MM.1S (cell line): ENCODE measurements around the gene FBXO34.

Source experiments
- DNase-seq: peaks from one replicate; pipeline ENCODE4 v3.0.0-alpha.2; 2015
- H2AFZ ChIP-seq: fragments of 300-600 bp; sonication (generic); 2 replicates; pipeline ENCODE4 v1.6.0; 2016; ENCODE audit warnings: antibody characterized with exemption, low read length
- H3F3A ChIP-seq: fragments of 300-600 bp; sonication (generic); 2 replicates; pipeline ENCODE4 v1.6.1; 2016; ENCODE audit warnings: mild to moderate bottlenecking, antibody characterized with exemption, low read length, moderate library complexity, mixed read lengths; ENCODE audit not compliant: insufficient read depth
- H3K27ac ChIP-seq: fragments of 300-600 bp; sonication (generic); 2 replicates; pipeline ENCODE4 v1.5.1; 2016; ENCODE audit warnings: mild to moderate bottlenecking, low read length
- H3K27me3 ChIP-seq: fragments of 300-600 bp; sonication (generic); replicated peaks from 2 replicates; pipeline ENCODE4 v1.6.0; 2016; ENCODE audit warnings: low read length; ENCODE audit not compliant: insufficient read depth
- H3K36me3 ChIP-seq: fragments of 300-600 bp; sonication (generic); replicated peaks from 2 replicates; pipeline ENCODE4 v1.6.1; 2016; ENCODE audit warnings: mild to moderate bottlenecking, low read length, mixed read lengths; ENCODE audit not compliant: insufficient read depth
- H3K4me1 ChIP-seq: fragments of 300-600 bp; sonication (generic); 2 replicates; pipeline ENCODE4 v1.6.1; 2016; ENCODE audit warnings: low read length, mixed read lengths
- H3K4me2 ChIP-seq: fragments of 300-600 bp; sonication (generic); 2 replicates; pipeline ENCODE4 v1.6.0; 2016; ENCODE audit warnings: low read depth, low read length
- H3K4me3 ChIP-seq: fragments of 300-600 bp; sonication (generic); 2 replicates; pipeline ENCODE4 v1.5.1; 2016; ENCODE audit warnings: low read length, mixed read lengths
- H3K79me2 ChIP-seq: fragments of 300-600 bp; sonication (generic); 2 replicates; pipeline ENCODE4 v1.6.1; 2016; ENCODE audit warnings: mixed run types, low read length, mixed read lengths
- H3K9ac ChIP-seq: fragments of 300-600 bp; sonication (generic); 2 replicates; pipeline ENCODE4 v1.6.1; 2016; ENCODE audit warnings: low read length, mixed read lengths
- H3K9me2 ChIP-seq: fragments of 300-600 bp; sonication (generic); replicated peaks from 2 replicates; pipeline ENCODE4 v1.6.1; 2016; ENCODE audit warnings: mild to moderate bottlenecking, low read length, mixed read lengths; ENCODE audit not compliant: insufficient read depth
- H3K9me3 ChIP-seq: fragments of 300-600 bp; sonication (generic); replicated peaks from 2 replicates; pipeline ENCODE4 v1.6.1; 2016; ENCODE audit warnings: mild to moderate bottlenecking, low read length, mixed read lengths; ENCODE audit not compliant: insufficient read depth
- H4K20me1 ChIP-seq: fragments of 300-600 bp; sonication (generic); 2 replicates; pipeline ENCODE4 v1.6.1; 2016; ENCODE audit warnings: mild to moderate bottlenecking, low read length, moderate library complexity, mixed read lengths; ENCODE audit not compliant: insufficient read depth
- EZH2 ChIP-seq: fragments of 300-600 bp; sonication (generic); optimal IDR thresholded peaks from 2 replicates; pipeline ENCODE3; 2017; ENCODE audit warnings: low read depth, mild to moderate bottlenecking, antibody characterized with exemption, low read length, mixed read lengths
- EZH2phosphoT487 ChIP-seq: fragments of 300-600 bp; sonication (generic); IDR thresholded peaks from 2 replicates; pipeline ENCODE4 v1.6.1; 2018; ENCODE audit warnings: antibody characterized with exemption, low read length
- TF ChIP-seq, protein P1 (sequence below): fragments of 300-600 bp; sonication (generic); IDR thresholded peaks from 2 replicates; pipeline ENCODE4 v1.5.1; 2016; ENCODE audit warnings: antibody characterized with exemption, low read length, mixed read lengths

FBXO34 gene

DNA sequence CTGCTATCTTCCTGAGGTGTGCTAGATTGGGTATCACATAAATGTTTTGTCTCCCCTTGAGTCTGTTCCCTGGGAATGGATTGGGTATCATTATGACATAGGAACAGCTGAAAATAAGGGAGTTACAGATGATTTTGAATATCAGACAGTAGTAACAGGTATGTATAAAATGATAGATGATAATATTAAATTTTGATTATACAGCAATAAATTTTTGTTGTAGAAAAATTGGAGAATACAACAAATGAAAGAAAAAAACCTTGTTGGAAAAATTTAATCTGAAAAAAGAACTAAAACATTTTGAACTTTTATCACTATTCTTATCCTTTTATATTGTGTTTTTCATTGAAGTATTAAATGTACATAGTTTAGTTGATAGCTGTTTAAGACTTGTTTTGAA is 43.2 kb downstream of the FBXO34 start:
- H3K9me2 ChIP-seq, result no peaks in the 10 kb centered on the region
- H3K27ac ChIP-seq, result no peak overlapping the region
- no peak for DNase-seq
- no peak overlapping the region for H3K4me2 ChIP-seq
- H3K27me3 ChIP-seq, result no peaks in the 10 kb centered on the region
- H3K9me3 ChIP-seq, result no peaks in the 10 kb centered on the region
- no peak overlapping the region for H3K9ac ChIP-seq
- no peaks in the 10 kb centered on the region for H3K79me2 ChIP-seq
- no peaks in the 10 kb centered on the region for H3F3A ChIP-seq
- no peaks in the 10 kb centered on the region for H3K36me3 ChIP-seq
- TF ChIP-seq EZH2phosphoT487 (no peak), EZH2 (no peak)
- TF ChIP-seq, protein P1, sequence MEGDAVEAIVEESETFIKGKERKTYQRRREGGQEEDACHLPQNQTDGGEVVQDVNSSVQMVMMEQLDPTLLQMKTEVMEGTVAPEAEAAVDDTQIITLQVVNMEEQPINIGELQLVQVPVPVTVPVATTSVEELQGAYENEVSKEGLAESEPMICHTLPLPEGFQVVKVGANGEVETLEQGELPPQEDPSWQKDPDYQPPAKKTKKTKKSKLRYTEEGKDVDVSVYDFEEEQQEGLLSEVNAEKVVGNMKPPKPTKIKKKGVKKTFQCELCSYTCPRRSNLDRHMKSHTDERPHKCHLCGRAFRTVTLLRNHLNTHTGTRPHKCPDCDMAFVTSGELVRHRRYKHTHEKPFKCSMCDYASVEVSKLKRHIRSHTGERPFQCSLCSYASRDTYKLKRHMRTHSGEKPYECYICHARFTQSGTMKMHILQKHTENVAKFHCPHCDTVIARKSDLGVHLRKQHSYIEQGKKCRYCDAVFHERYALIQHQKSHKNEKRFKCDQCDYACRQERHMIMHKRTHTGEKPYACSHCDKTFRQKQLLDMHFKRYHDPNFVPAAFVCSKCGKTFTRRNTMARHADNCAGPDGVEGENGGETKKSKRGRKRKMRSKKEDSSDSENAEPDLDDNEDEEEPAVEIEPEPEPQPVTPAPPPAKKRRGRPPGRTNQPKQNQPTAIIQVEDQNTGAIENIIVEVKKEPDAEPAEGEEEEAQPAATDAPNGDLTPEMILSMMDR, result no peak
- no peak overlapping the region for H2AFZ ChIP-seq
- no peak overlapping the region for H3K4me3 ChIP-seq
- H4K20me1 ChIP-seq, result no peaks in the 10 kb centered on the region
- no peaks in the 10 kb centered on the region for H3K4me1 ChIP-seq

DNA sequence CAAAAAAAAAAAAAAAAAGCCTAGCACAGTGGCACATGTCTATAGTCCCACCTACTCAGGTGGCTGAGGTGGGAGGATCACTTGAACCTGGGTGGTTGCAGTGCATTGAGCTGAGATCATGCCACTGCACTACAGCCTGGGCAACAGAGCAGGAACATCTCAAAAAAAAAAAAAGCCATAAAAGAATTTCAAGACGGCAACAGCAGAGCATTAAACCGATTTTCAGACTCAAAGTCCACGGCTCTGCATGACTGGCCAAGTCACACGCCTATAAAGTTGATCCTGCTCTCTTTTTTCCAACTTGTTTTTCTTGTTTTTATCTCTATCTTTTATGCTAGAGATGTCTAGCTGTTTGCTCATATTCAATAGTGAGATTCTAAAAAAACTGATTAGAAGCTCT is 45.3 kb downstream of the FBXO34 start:
- no peak overlapping the region for H3K27ac ChIP-seq
- DNase-seq, result no peak

DNA sequence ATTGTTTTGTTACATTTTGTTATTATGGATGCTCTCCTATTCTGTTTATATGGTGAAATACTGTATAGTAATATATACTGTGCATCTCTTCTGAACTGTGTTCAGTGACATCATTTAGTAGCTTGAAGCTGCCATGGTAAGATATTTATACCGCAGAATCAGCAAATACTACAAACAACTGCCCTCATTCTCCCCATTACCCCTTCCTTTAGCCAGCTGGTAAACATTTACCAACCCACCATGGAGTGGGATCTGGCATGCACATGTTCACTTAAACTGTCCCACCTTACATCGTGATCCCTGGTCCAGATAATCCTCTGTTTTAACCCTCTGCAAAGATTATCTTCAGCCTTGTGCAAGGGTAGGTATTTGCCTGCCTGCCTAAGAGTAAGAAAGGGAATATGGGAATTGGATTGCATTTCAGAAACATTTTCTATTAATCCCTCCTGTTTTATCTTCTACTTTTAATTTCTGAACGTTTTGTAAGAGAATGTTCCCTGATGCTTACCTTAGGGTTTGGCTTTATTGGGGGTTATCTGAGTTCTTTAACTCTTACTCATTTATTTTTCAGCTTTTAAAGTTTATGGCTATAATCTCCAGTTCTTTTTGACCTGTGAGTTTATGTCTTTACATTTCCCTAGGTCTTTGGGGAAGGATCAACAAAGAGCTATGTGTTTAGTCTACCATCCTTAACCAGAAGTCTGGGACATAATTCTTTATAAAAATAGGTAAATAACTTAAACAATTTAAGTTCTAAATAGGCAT is 46.5 kb downstream of the FBXO34 start:
- no peaks in the 10 kb centered on the region for H3K36me3 ChIP-seq
- H3K9me3 ChIP-seq, result no peaks in the 10 kb centered on the region
- no peak overlapping the region for H3K9ac ChIP-seq
- H3K4me3 ChIP-seq, result no peak overlapping the region
- H3K27ac ChIP-seq, result no peak overlapping the region
- H2AFZ ChIP-seq, result no peak overlapping the region
- TF ChIP-seq EZH2phosphoT487 (no peak), EZH2 (no peak)
- TF ChIP-seq, protein P1, result no peak
- H3F3A ChIP-seq, result no peaks in the 10 kb centered on the region
- H3K4me1 ChIP-seq, result no peaks in the 10 kb centered on the region
- no peaks in the 10 kb centered on the region for H3K9me2 ChIP-seq
- no peak overlapping the region for H3K4me2 ChIP-seq
- H4K20me1 ChIP-seq, result no peaks in the 10 kb centered on the region
- DNase-seq, result no peak
- H3K27me3 ChIP-seq, result no peaks in the 10 kb centered on the region
- H3K79me2 ChIP-seq, result no peaks in the 10 kb centered on the region

More for the DNA sequence above, 45.3 kb downstream of the FBXO34 start:
- Histone ChIP-seq H3K4me1 (no peaks in the 10 kb centered on the region), H3K27me3 (no peaks in the 10 kb centered on the region), H3K4me3 (no peak overlapping the region), H3K9me3 (no peaks in the 10 kb centered on the region), H2AFZ (no peak overlapping the region), H3K79me2 (no peaks in the 10 kb centered on the region), H4K20me1 (no peaks in the 10 kb centered on the region), H3K4me2 (no peak overlapping the region), H3K36me3 (no peaks in the 10 kb centered on the region), H3K9ac (no peak overlapping the region), H3K9me2 (no peaks in the 10 kb centered on the region), H3F3A (no peaks in the 10 kb centered on the region)
- TF ChIP-seq EZH2, result no peak
- TF ChIP-seq, protein P1, result no peak
